Measurements from ENCODE around the gene SLC16A2.

SLC16A2 gene

GRCh38 chrX:74510401-74510800, 89.1 kb downstream of the SLC16A2 start:
- H3K36me3 ChIP-seq (ENCODE audit: low read length) = no peaks in the 10 kb centered on the region
- H3K9me2 ChIP-seq (replicated peaks; ENCODE audit: insufficient read depth, low read length) = no peaks in the 10 kb centered on the region
- no peak overlapping the region for H3K4me3 ChIP-seq (ENCODE audit: insufficient read depth, low read length, poor library complexity, severe bottlenecking)
- H3F3A ChIP-seq (ENCODE audit: insufficient read depth) = no peaks in the 10 kb centered on the region
- H3K27me3 ChIP-seq (ENCODE audit: low read length) = no peaks in the 10 kb centered on the region
- no peaks in the 10 kb centered on the region for H4K20me1 ChIP-seq (ENCODE audit: low read depth, low read length)
- no peak overlapping the region for H3K27ac ChIP-seq (ENCODE audit: low read depth, low read length)
- H3K79me2 ChIP-seq (ENCODE audit: insufficient read depth, low read length) = no peaks in the 10 kb centered on the region
- no peak overlapping the region for H2AFZ ChIP-seq (ENCODE audit: low read depth, low read length, severe bottlenecking)
- no peaks in the 10 kb centered on the region for H3K9me3 ChIP-seq (ENCODE audit: insufficient read depth, low read length)
- no peak overlapping the region for H3K9ac ChIP-seq (ENCODE audit: low read length)
- no peak overlapping the region for H3K4me2 ChIP-seq (ENCODE audit: low read depth, low read length, poor library complexity, severe bottlenecking)
- no peak for TF ChIP-seq EZH2phosphoT487 (conservative IDR thresholded peaks at IDR 0.05; ENCODE audit: low read length)
- no peak for TF ChIP-seq CTCF (IDR thresholded peaks at IDR 0.05; ENCODE audit: insufficient read depth, low read length, poor library complexity, severe bottlenecking)

- H3K4me2 ChIP-seq (ENCODE audit: low read depth, low read length, poor library complexity, severe bottlenecking) = no peak overlapping the region
- no peaks in the 10 kb centered on the region for H3K27me3 ChIP-seq (ENCODE audit: low read length)
- no peaks in the 10 kb centered on the region for H3K9me2 ChIP-seq (replicated peaks; ENCODE audit: insufficient read depth, low read length)
- no peaks in the 10 kb centered on the region for H3F3A ChIP-seq (ENCODE audit: insufficient read depth)
- no peak overlapping the region for H3K27ac ChIP-seq (ENCODE audit: low read depth, low read length)
- TF ChIP-seq CTCF (IDR thresholded peaks at IDR 0.05; ENCODE audit: insufficient read depth, low read length, poor library complexity, severe bottlenecking) (no peak), EZH2phosphoT487 (conservative IDR thresholded peaks at IDR 0.05; ENCODE audit: low read length) (no peak)
- H3K9me3 ChIP-seq (ENCODE audit: insufficient read depth, low read length) = no peaks in the 10 kb centered on the region
- no peaks in the 10 kb centered on the region for H3K79me2 ChIP-seq (ENCODE audit: insufficient read depth, low read length)
- no peaks in the 10 kb centered on the region for H4K20me1 ChIP-seq (ENCODE audit: low read depth, low read length)
- no peak overlapping the region for H3K4me3 ChIP-seq (ENCODE audit: insufficient read depth, low read length, poor library complexity, severe bottlenecking)
- H2AFZ ChIP-seq (ENCODE audit: low read depth, low read length, severe bottlenecking) = no peak overlapping the region
- no peaks in the 10 kb centered on the region for H3K36me3 ChIP-seq (ENCODE audit: low read length)
- no peak overlapping the region for H3K9ac ChIP-seq (ENCODE audit: low read length)
Observed at GRCh38 chrX:74511704-74512103, 90.4 kb downstream of the SLC16A2 start.

- Histone ChIP-seq H4K20me1 (ENCODE audit: low read depth, low read length) (no peaks in the 10 kb centered on the region), H3K36me3 (ENCODE audit: low read length) (no peaks in the 10 kb centered on the region), H3K27me3 (ENCODE audit: low read length) (no peaks in the 10 kb centered on the region), H3F3A (ENCODE audit: insufficient read depth) (no peaks in the 10 kb centered on the region), H3K27ac (ENCODE audit: low read depth, low read length) (no peak overlapping the region), H2AFZ (ENCODE audit: low read depth, low read length, severe bottlenecking) (no peak overlapping the region), H3K9ac (ENCODE audit: low read length) (no peak overlapping the region), H3K9me2 (replicated peaks; ENCODE audit: insufficient read depth, low read length) (no peaks in the 10 kb centered on the region), H3K9me3 (ENCODE audit: insufficient read depth, low read length) (no peaks in the 10 kb centered on the region), H3K4me3 (ENCODE audit: insufficient read depth, low read length, poor library complexity, severe bottlenecking) (no peak overlapping the region), H3K79me2 (ENCODE audit: insufficient read depth, low read length) (no peaks in the 10 kb centered on the region), H3K4me2 (ENCODE audit: low read depth, low read length, poor library complexity, severe bottlenecking) (no peak overlapping the region)
- TF ChIP-seq EZH2phosphoT487 (conservative IDR thresholded peaks at IDR 0.05; ENCODE audit: low read length) = no peak
- no peak for TF ChIP-seq CTCF (IDR thresholded peaks at IDR 0.05; ENCODE audit: insufficient read depth, low read length, poor library complexity, severe bottlenecking)
Observed at GRCh38 chrX:74514384-74514783, 93.1 kb downstream of the SLC16A2 start.
